SW 1271 (cell line): ENCODE results near the gene DMTF1.

Experiments used
- DNase-seq, 2 experiments: peaks; one replicate each; lab custom pipeline; 2025; lab: John Stamatoyannopoulos, UW

DMTF1 gene

DNA sequence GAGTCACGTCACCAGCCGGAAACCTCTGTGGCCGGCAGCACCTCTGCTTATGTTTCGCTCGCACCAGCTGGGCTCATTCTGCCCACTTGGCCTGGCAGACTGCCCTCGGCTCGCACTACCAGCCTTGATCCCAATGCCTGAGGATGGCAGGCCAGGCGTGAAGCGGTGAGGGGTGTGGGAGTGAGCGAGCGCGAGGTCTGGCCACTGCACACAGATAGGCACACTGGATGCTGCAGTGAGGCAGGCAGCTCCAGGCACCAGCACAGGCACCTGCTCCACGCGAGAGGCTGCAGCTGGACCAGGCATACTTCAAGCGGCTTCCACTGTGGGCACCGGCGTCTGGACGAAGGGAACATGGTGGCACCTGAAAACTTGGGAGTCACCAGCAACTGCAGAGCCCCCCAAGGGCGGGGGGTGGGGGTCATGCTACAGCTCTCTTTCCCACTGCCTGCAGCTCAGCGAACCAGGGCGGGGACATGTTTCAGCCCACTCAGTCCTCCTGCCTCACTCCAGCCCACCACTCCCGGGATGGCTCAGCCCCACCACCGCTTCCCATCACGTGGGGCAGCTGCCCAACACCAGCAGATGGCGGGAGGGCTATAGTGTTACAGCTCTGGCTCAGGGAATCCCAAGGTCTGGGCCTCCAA lies 5.4 kb upstream of the DMTF1 start:
- no peak for DNase-seq

GRCh38 chr7:87147500-87147899 lies 4.8 kb upstream of the DMTF1 start:
- no peak for DNase-seq

- peak; percentile 2 to 49 for DNase-seq
Observed at GRCh38 chr7:87148332-87148955, 3.8 kb upstream of the DMTF1 start.

GRCh38 chr7:87151002-87151728 lies 1.1 kb upstream of the DMTF1 start:
- DNase-seq, result no peak

- no peak for DNase-seq
Observed at GRCh38 chr7:87151729-87152111, 533 bp upstream of the DMTF1 start.

GRCh38 chr7:87152897-87153641 lies 816 bp downstream of the DMTF1 start:
- DNase-seq, result peak in 1 of 2 experiments; percentile 48

- DNase-seq, result no peak
Observed at GRCh38 chr7:87154166-87154565, 1.9 kb downstream of the DMTF1 start.

GRCh38 chr7:87154569-87154968 lies 2.3 kb downstream of the DMTF1 start:
- DNase-seq, result no peak

DNA sequence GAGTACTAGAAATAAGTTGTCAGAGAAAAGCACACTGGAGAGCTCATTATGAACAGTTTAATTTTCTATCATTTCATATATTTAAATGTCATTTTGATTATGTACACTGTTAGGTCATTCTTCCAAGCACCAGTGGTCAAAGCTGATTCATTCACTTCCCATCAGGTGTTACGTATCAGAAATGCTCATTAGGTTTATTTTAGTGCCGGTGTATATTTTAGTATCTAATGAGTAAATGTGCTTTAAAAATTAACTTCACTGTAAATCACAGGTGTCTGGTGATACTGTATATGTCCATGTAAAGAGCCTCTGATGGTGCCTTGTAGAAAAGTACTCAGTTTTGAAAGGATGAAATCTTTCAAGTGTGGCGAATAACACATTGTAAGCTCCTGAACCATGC lies 3.5 kb downstream of the DMTF1 start:
- no peak for DNase-seq

DNA sequence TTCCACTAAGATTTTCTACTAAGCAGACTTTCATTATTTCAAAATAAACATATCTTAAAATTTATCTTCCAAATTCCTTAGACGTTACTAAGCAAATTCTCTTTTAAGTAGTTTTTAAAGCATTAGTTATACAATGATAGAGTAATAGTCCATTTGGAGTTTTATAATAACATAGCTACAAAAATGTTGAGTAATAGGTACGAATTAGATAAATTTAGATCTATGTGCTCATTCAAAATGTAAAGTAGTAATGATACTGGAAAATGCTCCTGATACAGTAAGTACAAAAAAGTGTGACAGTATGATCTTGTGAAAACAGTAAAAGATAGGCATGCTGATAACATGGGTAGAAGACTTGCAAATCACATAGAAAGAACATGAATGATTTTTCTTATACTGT lies 4.5 kb downstream of the DMTF1 start:
- no peak for DNase-seq

DNA sequence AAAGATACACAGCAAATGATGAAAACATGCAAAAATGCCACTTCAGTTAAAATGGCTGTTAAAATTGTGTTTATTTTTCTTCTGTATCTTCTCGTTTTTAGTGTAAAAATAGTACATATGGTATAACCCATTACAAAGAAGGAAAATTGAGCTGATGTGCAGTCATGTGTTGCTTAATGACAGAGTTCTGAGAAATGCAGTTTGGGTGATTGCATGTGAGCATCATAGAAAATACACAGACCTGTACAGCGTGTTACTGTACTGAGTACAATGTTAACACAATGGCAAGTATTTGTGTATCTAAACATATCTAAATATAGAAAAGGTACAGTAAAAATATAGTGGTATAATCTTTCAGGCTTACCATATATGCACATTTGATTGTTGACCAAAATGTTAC lies 7.3 kb downstream of the DMTF1 start:
- DNase-seq, result no peak

DNA sequence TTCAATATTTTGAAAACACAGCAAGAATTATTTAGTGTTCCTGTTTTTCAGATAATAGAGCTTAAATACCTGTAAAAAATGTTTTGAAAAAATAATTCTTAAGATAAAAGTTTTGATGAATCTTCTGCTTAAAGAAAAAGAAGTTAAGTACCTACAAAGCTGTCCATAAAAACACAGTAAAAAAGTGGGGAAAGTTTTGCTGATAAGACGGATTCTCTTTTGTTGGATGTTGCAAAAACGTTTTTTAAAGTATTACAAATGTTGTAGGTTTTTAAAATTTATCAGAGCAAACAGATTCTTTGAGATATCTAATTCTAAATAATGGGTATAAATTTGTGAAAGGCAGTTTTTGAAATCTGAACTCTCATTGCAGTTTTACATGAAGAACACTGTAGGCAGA lies 12.2 kb downstream of the DMTF1 start:
- no peak for DNase-seq

DNA sequence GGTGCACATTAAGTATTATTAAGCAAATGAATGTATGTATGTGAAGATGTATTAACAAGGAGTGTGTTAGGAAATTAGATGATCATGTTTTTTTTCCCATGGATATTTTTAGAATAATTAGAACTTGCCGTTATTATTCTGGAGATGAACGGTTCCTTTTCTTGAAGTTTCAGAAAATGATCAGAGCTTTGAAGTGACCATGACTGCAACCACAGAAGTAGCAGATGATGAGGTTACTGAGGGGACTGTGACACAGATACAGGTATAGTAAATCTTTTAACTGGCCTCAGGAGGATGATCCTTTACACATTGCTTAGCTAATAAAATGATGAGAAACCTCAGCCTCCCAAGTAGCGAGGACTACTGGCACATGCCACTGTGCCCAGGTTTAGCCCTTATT lies 18.6 kb downstream of the DMTF1 start:
- no peak for DNase-seq

DNA sequence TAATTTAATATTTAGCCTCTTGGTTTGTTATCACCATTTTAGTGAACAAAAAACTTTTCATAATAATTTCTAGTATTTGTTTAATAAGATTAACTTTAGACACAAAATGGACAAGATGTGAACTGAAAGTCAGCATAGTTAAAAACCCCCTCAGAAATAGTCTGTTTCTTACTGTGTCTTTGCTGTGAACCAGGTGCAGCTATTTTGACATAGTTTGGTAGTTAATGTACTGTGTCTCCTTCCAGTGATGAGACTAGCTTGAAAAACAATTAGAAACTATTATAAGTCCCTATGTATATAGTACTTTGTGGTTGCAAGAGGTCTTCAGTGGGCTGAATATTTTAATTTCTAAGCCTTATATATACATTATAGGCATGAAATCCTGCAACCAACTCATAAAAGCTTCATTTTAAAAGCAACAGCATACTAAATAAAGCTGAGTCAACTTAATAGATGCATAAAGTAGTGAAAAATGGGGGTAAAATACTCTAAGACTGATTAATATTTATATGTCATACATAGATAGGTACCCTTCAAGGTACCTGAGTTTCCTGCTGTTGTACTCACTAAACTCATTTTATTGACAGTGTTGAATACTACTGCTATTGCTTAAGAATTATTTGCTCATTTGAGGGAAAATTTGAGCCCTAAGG lies 19.2 kb downstream of the DMTF1 start:
- no peak for DNase-seq

DNA sequence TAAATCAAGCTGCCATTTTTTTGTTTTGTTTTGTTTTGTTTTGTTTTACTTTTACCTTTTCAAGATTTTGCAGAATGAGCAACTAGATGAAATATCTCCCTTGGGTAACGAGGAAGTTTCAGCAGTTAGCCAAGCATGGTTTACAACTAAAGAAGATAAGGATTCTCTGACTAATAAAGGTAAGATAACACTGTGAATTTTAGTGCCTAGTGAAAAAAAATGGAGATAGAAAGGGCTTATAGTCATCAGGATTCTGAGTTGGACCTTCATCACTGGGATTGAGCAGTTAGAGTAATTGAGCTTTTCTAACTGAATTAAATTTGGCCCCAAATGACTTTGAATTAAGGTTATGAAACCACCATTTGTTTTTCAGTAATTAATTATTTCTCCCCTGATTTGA lies 21.2 kb downstream of the DMTF1 start:
- DNase-seq, result no peak

DNA sequence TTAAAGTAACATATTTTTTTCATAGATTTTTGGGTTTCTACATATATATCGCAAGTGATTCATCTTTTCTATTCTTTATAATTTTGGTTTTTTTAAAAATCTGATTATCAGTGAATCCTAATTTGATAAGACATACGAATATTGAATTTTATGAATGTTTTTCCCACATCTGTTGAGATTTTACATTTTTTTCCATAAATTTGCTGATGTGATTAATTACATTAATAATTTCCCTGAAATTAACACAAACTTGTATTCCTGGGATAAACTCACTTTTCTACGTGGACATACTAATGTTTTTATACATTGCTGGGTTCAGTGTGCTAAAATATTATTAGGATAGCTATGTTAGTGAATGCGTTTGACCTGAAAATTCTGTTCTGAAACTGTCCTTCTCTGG lies 26.1 kb downstream of the DMTF1 start:
- DNase-seq, result no peak

- no peak for DNase-seq
Observed at GRCh38 chr7:87179180-87179579, 26.9 kb downstream of the DMTF1 start.

DNA sequence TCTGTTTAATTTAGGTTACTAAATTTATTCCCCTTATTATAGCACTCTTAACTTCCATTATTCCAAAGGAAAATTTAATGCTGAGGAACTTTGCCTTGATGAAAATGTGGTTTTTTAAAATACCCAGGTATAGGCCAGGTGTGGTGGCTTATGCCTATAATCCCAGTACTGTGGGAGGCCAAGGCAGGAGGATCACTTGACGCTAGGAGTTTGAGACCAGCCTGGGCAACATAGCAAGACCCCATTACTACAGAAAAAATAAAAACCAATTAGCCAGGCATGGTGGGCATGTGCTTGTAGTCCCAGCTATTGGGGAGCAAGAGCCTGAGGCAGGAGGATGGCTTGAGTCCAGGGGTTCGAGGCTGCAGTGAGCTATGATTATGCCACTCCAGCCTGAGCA lies 34.9 kb downstream of the DMTF1 start:
- DNase-seq, result no peak

GRCh38 chr7:87188930-87189329 lies 36.7 kb downstream of the DMTF1 start:
- DNase-seq, result no peak

- no peak for DNase-seq
Observed at GRCh38 chr7:87190783-87191182, 38.5 kb downstream of the DMTF1 start.

- DNase-seq, result no peak
Observed at GRCh38 chr7:87192784-87193487, 40.7 kb downstream of the DMTF1 start.

DNA sequence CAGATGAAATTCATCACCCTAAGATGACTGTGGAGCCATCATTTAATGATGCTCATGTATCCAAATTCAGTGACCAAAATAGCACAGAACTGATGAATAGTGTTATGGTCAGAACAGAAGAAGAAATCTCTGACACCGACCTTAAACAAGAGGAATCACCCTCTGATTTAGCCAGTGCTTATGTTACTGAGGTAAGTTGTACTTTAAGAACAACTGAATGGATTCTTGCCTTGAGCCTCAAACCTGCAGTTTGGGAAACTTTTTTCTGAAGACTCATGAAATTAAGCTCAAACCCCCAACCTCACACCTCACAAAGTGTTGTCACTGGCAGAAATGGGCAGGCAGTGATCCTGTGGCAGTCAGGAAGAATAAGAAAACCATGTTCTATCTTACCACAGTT lies 41.7 kb downstream of the DMTF1 start:
- no peak for DNase-seq
